GM18505 (cell line): Measurements from ENCODE around the gene IL5.
A peak's percentile ranks its signal among the peaks of the same experiment; 100 is the strongest.

ENCODE experiments used
- ATAC-seq: cut with Tn5 transposase; IDR thresholded peaks from one replicate; pipeline ENCODE4 v1.9.1; 2021; ENCODE audit not compliant: unreplicated experiment
- POLR2A ChIP-seq: IDR thresholded peaks from 4 replicates; pipeline ENCODE4 v1.6.1; 2011; ENCODE audit warnings: borderline replicate concordance; ENCODE audit not compliant: insufficient read depth, insufficient read length; ENCODE audit errors: extremely low read depth

Gene IL5

GRCh38 chr5:132497488-132497997 lies 45.8 kb downstream of the IL5 start:
- TF ChIP-seq POLR2A = no peak
- no peak for ATAC-seq

GRCh38 chr5:132496631-132497487 lies 46.5 kb downstream of the IL5 start:
- ATAC-seq = peak; percentile 40
- peak; percentile 14 for TF ChIP-seq POLR2A

- peak; percentile 36 for TF ChIP-seq POLR2A
- ATAC-seq = peak; percentile 43
Observed at GRCh38 chr5:132496191-132496630, 47.1 kb downstream of the IL5 start.

- ATAC-seq = peak; percentile 24
- peak; percentile 76 for TF ChIP-seq POLR2A
Observed at GRCh38 chr5:132495667-132496190, 47.6 kb downstream of the IL5 start.

GRCh38 chr5:132493821-132494220 lies 49.5 kb downstream of the IL5 start:
- TF ChIP-seq POLR2A = no peak
- ATAC-seq = no peak

- ATAC-seq = no peak
- TF ChIP-seq POLR2A = no peak
Observed at GRCh38 chr5:132493241-132493640, 50.1 kb downstream of the IL5 start.

- no peak for ATAC-seq
- no peak for TF ChIP-seq POLR2A
Observed at GRCh38 chr5:132492386-132493125, 50.8 kb downstream of the IL5 start.
